Nucleus accumbens (tissue), 56 donors: Measurements from ENCODE around the gene SRP68.

ENCODE experiments used
- DNase-seq, 56 donors: peaks; one replicate each; lab custom pipeline; 2025; lab: John Stamatoyannopoulos, UW

SRP68 gene

GRCh38 chr17:76072148-76072858 lies at the start of gene SRP68:
Gene SRP68, minus strand, starts transcription at chr17:76072517. Its CDS starts 26 bp downstream, at chr17:76072491.
- DNase-seq = peak; percentile 20 to 97 (median 92)

- DNase-seq = peak in 2 of 56 donors; percentile 21 to 53
Observed at GRCh38 chr17:76121932-76122430, 49.7 kb upstream of the SRP68 start.

GRCh38 chr17:76120658-76121008 lies 48.3 kb upstream of the SRP68 start:
- DNase-seq = no peak

- no peak for DNase-seq
Observed at GRCh38 chr17:76119409-76120371, 47.4 kb upstream of the SRP68 start.

GRCh38 chr17:76115138-76115754 lies 42.9 kb upstream of the SRP68 start:
- no peak for DNase-seq

- no peak for DNase-seq
Observed at GRCh38 chr17:76111956-76112355, 39.6 kb upstream of the SRP68 start.

- DNase-seq = no peak
Observed at GRCh38 chr17:76107509-76107908, 35.2 kb upstream of the SRP68 start.

- no peak for DNase-seq
Observed at GRCh38 chr17:76106703-76107102, 34.4 kb upstream of the SRP68 start.

- no peak for DNase-seq
Observed at GRCh38 chr17:76104896-76105231, 32.5 kb upstream of the SRP68 start.

GRCh38 chr17:76104140-76104895 lies 32.0 kb upstream of the SRP68 start:
- no peak for DNase-seq

- peak in 55 of 56 donors; percentile 26 to 95 (median 88) for DNase-seq
Observed at GRCh38 chr17:76103274-76104139, 31.2 kb upstream of the SRP68 start, which contains the start of gene EXOC7. Gene EXOC7, minus strand, starts transcription at chr17:76103787. Its CDS starts 95 bp downstream, at chr17:76103692.

GRCh38 chr17:76102944-76103273 lies 30.6 kb upstream of the SRP68 start:
- no peak for DNase-seq

- no peak for DNase-seq
Observed at GRCh38 chr17:76097716-76098295, 25.5 kb upstream of the SRP68 start.

GRCh38 chr17:76095943-76096342 lies 23.6 kb upstream of the SRP68 start:
- no peak for DNase-seq

GRCh38 chr17:76094046-76094445 lies 21.7 kb upstream of the SRP68 start:
- no peak for DNase-seq

GRCh38 chr17:76092526-76093413 lies 20.5 kb upstream of the SRP68 start:
- DNase-seq = no peak

- DNase-seq = no peak
Observed at GRCh38 chr17:76091526-76092286, 19.4 kb upstream of the SRP68 start.
